Stomach smooth muscle (tissue), 2 donors: ENCODE results near the gene CCL14.
"Not testable (repeated sequence)": the region's sequence is repeated elsewhere in the genome, so short reads cannot be mapped to it uniquely, and the experiment has no call there.

ENCODE experiments used
- H3K27ac ChIP-seq: one replicate; pipeline ENCODE4 v1.7.0; 2013; ENCODE audit warnings: mild to moderate bottlenecking, low read length, inconsistent platforms
- H3K27me3 ChIP-seq, 2 donors: one replicate each; pipeline ENCODE4 v1.7.0; 2013; ENCODE audit warnings: low read length in 2 of 2; ENCODE audit not compliant: insufficient read depth in 2 of 2, control insufficient read depth in 1 of 2
- H3K36me3 ChIP-seq, 2 donors: one replicate each; pipeline ENCODE4 v1.7.0; 2013; ENCODE audit warnings: low read length in 2 of 2; ENCODE audit not compliant: control insufficient read depth in 2 of 2, insufficient read depth in 2 of 2
- H3K4me1 ChIP-seq: one replicate; pipeline ENCODE4 v1.7.0; 2013; ENCODE audit warnings: low read length; ENCODE audit not compliant: control insufficient read depth, insufficient read depth
- H3K4me3 ChIP-seq, 2 donors: one replicate each; pipeline ENCODE4 v1.7.0; 2013; ENCODE audit warnings: low read length in 2 of 2
- H3K9ac ChIP-seq, 2 donors: one replicate each; pipeline ENCODE4 v1.7.0; 2013; ENCODE audit warnings: low read length in 2 of 2, mild to moderate bottlenecking in 1 of 2
- H3K9me3 ChIP-seq, 2 donors: one replicate each; pipeline ENCODE4 v1.7.0; 2013; ENCODE audit warnings: low read length in 2 of 2; ENCODE audit not compliant: control insufficient read depth in 2 of 2
- donor health status: healthy.
- donor health status: Pancreatic carcinoma.

The CCL14 gene

DNA sequence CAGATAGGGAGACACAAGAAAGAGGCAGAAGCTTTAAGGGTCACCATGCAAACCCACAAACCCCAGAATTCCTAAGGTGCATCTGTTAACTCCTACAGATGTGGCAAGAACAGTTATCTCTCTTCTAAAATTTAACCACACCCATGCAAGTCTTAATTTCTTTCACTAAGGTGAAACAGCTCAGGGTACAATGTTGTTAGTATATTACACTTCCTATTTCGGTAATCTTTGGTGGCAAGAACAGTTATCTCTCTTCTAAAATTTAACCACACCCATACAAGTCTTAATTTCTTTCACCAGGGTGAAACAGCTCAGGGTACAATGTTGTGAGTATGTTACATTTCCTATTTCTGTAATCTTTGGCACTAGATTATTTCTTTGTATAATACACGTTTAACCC lies 24.7 kb upstream of the CCL14 start:
- H3K27me3 ChIP-seq = peaks cover 0 to 3% of the 10 kb centered on the region in 2 donors
- H3K9me3 ChIP-seq = peaks cover 13 to 23% of the 10 kb centered on the region in 2 donors
- no peak overlapping the region for H3K9ac ChIP-seq
- H3K4me1 ChIP-seq = no peaks in the 10 kb centered on the region
- H3K27ac ChIP-seq = no peak overlapping the region
- no peak overlapping the region for H3K4me3 ChIP-seq
- no peaks in the 10 kb centered on the region for H3K36me3 ChIP-seq

DNA sequence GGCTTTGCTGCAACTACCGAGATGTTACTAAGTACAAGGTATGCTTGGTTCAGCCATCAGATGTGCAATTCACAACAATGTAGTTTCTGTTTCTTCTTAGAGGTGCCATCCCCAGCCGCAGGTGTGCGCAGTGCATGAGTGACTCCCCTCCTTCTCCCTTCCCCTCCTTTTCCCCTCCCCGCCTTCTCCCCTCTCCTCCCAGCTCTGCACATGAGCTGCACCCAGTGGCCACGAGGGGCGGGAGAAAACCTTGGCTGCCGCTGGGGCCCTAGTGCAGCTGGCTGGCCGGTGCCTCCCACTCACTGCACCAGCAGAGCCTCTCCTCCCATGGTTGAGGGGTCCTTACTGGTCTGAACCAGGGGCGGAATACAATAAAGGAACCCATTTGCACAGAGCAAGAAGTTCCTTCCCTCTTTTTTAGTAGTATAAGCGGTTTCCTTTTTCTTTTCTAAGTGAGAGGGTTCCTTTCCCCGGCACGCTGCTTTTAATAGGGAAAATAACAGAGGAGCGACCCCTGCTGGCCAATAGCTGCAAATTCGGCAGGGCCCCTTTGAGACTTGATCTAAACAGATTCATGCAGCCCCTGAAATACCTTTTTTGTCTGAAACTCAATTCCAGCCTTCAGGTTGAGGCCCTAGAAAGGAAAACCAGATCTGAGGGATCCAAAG lies 22.6 kb upstream of the CCL14 start:
- no peak overlapping the region for H3K9ac ChIP-seq
- H3K9me3 ChIP-seq = peaks cover 13 to 23% of the 10 kb centered on the region in 2 donors
- no peaks in the 10 kb centered on the region for H3K36me3 ChIP-seq
- peaks cover 0 to 3% of the 10 kb centered on the region in 2 donors for H3K27me3 ChIP-seq
- no peak overlapping the region for H3K4me3 ChIP-seq
- H3K27ac ChIP-seq = no peak overlapping the region
- H3K4me1 ChIP-seq = no peaks in the 10 kb centered on the region

DNA sequence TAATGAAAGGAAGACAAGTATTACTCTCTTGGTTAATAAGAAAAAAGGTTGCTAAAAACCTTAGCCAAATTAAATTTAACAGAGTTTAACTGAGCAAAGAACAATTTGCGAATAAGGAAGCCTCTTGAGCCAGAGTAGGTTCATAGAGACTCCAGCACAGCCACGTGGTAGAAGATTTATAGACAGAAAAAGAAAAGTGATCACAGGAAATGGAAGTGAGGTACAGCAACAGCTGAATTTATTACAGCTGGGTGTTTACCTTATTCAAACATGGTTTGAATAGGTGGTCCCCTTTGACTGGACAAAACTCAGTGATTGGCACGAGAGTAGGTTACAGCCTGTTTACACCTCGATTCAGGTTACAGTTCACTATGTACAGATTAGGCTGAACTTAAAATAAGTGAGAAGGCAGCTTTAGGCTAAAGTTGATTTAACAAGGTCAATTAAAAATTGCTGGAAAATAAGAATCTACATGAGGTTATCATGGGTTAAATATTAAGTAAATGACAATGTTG lies 18.1 kb upstream of the CCL14 start:
- Histone ChIP-seq H3K36me3 (no peaks in the 10 kb centered on the region), H3K4me3 (no peak overlapping the region), H3K27ac (no peak overlapping the region), H3K9me3 (peaks cover 0 to 10% of the 10 kb centered on the region in 2 donors), H3K4me1 (no peaks in the 10 kb centered on the region), H3K27me3 (no peaks in the 10 kb centered on the region), H3K9ac (no peak overlapping the region)

DNA sequence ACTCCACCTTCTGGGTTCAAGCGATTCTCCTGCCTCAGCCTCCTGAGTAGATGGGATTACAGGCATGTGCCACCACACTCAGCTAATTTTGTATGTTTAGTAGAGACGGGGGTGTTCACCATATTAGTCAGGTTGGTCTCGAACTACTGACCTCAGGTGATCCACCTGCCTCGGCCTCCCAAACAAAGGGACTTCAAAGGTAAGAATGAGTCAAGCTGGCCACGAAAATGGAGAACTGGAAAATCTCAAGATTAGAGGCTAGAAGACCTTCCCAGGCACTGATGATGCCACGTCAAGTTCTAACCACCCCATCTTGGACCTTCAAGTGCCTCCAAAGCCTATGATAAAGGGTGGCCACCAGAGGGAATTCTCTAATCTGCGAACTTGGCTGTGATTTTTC lies 16.1 kb upstream of the CCL14 start:
- H3K27me3 ChIP-seq = no peaks in the 10 kb centered on the region
- no peaks in the 10 kb centered on the region for H3K4me1 ChIP-seq

DNA sequence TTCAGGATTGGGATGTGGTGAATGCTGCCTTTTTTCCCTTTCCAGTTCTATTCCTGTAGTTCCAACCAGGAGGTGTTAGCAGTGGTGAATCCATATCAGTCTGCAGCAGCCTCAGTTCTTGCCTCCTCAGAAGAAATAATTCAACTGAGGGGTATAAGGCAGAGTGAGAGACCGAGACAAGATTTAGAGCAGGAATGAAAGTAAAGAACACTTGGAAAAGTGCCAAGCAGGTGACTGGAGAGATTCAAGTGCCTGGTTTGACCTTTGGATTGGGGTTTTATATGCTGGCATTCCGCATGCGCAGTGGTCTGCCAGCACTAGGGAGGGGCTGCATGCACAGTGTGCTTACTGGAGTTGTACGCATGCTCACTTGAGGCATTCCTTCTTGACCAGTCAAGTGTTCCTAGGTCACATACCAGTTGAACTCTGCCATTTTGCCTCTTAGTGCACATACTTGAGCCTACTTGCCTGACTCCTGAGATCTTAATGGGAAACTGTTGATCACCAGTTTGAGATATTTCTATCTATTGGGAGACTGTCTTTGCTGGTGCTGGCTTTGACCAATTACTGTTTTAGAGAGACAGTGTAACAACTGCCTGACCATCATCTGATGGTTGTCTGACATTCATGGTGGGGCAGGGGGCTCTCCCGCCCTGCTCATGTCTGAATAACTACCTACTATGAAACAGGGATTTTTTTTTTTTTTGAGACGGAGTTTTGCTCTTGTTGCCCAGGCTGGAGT lies 15.5 kb upstream of the CCL14 start:
- Histone ChIP-seq H3K27ac (no peak overlapping the region), H3K9ac (no peak overlapping the region), H3K4me3 (no peak overlapping the region)

More for the DNA sequence above, 16.1 kb upstream of the CCL14 start:
- no peak overlapping the region for H3K9ac ChIP-seq
- H3K27ac ChIP-seq = no peak overlapping the region
- no peaks in the 10 kb centered on the region for H3K36me3 ChIP-seq
- no peak overlapping the region for H3K4me3 ChIP-seq
- H3K9me3 ChIP-seq = no peaks in the 10 kb centered on the region

DNA sequence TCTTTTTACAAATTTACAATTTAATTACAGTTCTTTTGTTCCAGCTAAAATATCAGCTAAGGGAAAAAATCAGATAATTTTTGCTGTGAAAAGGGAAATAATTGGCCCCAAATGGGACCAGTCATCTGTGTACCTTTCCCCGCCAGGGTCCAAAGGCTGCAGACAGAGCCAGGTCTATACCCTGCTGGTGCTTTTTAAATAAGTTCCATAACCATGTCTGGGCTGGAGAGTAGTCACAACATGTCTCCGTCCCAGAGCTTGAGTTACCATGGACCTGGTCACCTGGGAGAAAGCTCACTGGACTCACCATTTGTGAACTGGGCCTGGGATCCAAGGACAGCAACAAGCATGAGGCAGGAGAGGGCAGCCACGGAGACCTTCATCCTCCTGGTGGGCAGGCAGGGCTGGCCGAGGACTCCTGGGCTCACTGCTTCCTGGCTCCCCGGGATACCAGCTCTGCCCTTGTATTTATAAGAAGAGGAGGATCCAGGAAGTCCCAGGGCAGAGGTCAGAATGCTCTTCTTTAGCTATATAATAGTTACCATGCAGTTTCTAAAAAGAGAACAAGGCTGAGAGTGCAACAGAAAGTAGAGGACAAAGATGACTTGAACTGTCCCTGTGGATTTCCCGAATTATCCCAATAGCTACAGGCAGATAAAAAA lies 14.7 kb upstream of the CCL14 start, which contains the start of gene CCL15:
CCL15 (minus strand) TSS at position 444 of the 662 bp plus-strand sequence; CDS start at position 383, 61 bp downstream.
- Histone ChIP-seq H3K9ac (no peak within 1 kb of the TSS), H3K4me1 (no peaks in the 10 kb centered on the region), H3K36me3 (no peaks in the 10 kb centered on the region), H3K4me3 (no peak within 1 kb of the TSS), H3K27me3 (no peaks in the 10 kb centered on the region), H3K27ac (no peak within 1 kb of the TSS), H3K9me3 (no peaks in the 10 kb centered on the region)

More for the DNA sequence above, 15.5 kb upstream of the CCL14 start:
- Histone ChIP-seq H3K9me3 (no peaks in the 10 kb centered on the region), H3K36me3 (no peaks in the 10 kb centered on the region), H3K27me3 (no peaks in the 10 kb centered on the region), H3K4me1 (no peaks in the 10 kb centered on the region)

DNA sequence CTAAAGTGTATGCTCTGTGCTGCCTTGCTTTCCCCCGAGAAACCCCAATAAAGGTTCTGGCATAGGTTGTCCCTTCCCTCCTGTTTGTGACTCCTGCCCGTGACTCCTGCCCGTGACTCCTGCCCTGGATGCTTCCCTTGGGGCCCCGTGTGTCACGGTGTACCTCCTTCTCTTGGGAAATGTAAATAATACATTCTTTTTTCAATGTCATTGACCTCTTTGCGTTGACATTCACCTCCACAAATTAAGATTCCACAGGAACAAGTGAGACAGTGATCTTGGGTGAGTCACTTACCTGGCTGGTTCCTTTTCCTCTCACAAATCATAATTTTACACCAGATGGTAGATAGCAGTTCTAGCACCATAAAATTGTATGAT lies 14.2 kb upstream of the CCL14 start:
- H3K4me1 ChIP-seq = no peaks in the 10 kb centered on the region
- H3K9ac ChIP-seq = no peak overlapping the region
- H3K36me3 ChIP-seq = no peaks in the 10 kb centered on the region
- H3K9me3 ChIP-seq = no peaks in the 10 kb centered on the region
- no peaks in the 10 kb centered on the region for H3K27me3 ChIP-seq
- H3K27ac ChIP-seq = no peak overlapping the region
- no peak overlapping the region for H3K4me3 ChIP-seq

DNA sequence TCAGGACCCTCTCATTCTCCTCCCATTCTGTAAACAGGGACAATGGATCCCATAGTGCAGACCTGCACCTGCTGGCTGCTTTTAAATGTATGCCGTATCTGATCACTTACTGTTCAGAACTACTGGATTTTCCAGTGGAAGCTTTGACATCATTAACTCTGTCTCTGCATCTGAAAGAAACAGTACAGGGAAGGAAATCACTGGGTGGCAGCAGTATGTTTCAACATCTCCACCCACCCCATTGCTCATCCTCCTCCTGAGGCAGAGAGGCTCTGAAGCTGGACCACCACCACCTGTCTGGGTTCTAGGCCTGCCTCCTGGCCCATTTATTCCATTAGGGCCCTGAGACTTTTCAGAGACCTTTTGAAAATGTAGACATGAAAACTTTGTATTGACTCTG lies 12.2 kb upstream of the CCL14 start:
- H3K4me3 ChIP-seq = no peak overlapping the region
- no peak overlapping the region for H3K9ac ChIP-seq
- no peaks in the 10 kb centered on the region for H3K27me3 ChIP-seq
- no peaks in the 10 kb centered on the region for H3K36me3 ChIP-seq
- no peaks in the 10 kb centered on the region for H3K4me1 ChIP-seq
- H3K27ac ChIP-seq = no peak overlapping the region
- no peaks in the 10 kb centered on the region for H3K9me3 ChIP-seq

DNA sequence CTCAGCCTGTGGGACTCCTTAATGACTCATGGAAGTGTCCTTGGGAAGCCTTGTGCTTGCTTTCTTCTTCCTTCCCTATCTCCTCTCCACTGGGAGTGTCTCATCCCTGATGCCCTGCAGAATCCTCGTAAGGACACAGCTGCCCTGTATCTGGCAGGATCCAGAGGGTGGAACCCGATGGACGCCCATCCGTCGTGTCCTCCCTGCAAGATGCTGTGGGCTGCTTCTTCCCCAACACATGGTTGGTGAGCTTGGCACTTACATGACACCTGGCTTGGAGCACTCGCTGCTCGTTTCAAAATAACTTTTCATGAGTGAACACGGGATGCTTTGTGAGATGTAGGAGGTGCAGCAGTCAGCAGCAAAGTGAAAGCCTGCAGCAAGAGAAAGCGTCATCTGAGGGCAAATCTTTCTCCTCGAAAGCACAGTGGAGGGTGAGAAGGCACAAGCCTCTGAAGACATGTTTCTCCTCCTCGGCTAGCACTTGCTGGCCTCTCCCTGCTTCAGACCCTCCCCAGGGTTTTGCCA lies 11.6 kb upstream of the CCL14 start:
- Histone ChIP-seq H3K27me3 (no peaks in the 10 kb centered on the region), H3K9me3 (no peaks in the 10 kb centered on the region), H3K4me1 (no peaks in the 10 kb centered on the region), H3K27ac (no peak overlapping the region), H3K36me3 (no peaks in the 10 kb centered on the region), H3K4me3 (no peak overlapping the region), H3K9ac (no peak overlapping the region)

DNA sequence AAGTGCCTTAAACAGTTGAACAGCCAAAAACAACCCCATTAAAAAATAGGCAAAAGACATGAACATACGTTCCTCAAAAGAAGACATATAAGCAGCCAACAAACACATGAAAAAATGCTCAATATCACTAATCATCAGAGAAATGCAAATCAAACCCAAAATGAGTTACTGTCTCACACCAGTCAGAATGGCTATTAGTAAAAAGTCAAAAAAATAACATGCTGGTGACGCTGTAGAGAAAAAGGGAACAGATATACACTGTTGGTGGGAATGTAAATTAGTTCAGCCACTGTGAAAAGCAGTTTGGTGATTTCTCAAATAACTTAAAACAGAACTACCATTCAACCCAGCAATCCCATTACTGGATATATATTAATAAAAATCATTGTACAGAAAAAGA lies 8.8 kb upstream of the CCL14 start:
- H3K36me3 ChIP-seq, H3K9ac ChIP-seq, H3K4me1 ChIP-seq, H3K27me3 ChIP-seq, H3K9me3 ChIP-seq, H3K27ac ChIP-seq, H3K4me3 ChIP-seq: not testable (repeated sequence)
